ENCODE measurements around the gene EFNA5. TPM values are rescaled to one million over a fixed set of nuclear protein-coding genes. Genes with fewer than 3 reads are reported as not detected.
"Not testable (repeated sequence)": the region's sequence is repeated elsewhere in the genome, so short reads cannot be mapped to it uniquely, and the experiment has no call there.

Gene EFNA5
- total and polyA plus RNA-seq, 4 donors = 4.2 to 11.8 (median 8.3) TPM

GRCh38 chr5:107444300-107444699 lies 226.4 kb downstream of the EFNA5 start:
- no peaks in the 10 kb centered on the region for H3K9me3 ChIP-seq (ENCODE audit: control insufficient read depth, low read length)
- H3K27ac ChIP-seq (ENCODE audit: low read depth in 1 of 2, low read length in 2 of 2) = no peak overlapping the region
- H3K4me3 ChIP-seq (ENCODE audit: low read length in 2 of 2) = no peak overlapping the region
- no peaks in the 10 kb centered on the region for H3K36me3 ChIP-seq (ENCODE audit: control insufficient read depth in 1 of 2, insufficient read depth in 2 of 2, low read length in 1 of 2)
- H3K27me3 ChIP-seq (ENCODE audit: control insufficient read depth in 1 of 2, insufficient read depth in 2 of 2, low read length in 1 of 2) = no peaks in the 10 kb centered on the region
- peaks cover 0 to 4% of the 10 kb centered on the region in 2 donors for H3K4me1 ChIP-seq (ENCODE audit: control insufficient read depth in 1 of 2, insufficient read depth in 2 of 2, low read length in 2 of 2)
- intact Hi-C loops (cut with DNase I) = no loop called here
- ATAC-seq (ENCODE audit: low FRiP score) (no peak), DNase-seq (no peak)
- 97 to 98% methylated on average over 3 of the region's 3 CpGs for WGBS, 2 donors

DNA sequence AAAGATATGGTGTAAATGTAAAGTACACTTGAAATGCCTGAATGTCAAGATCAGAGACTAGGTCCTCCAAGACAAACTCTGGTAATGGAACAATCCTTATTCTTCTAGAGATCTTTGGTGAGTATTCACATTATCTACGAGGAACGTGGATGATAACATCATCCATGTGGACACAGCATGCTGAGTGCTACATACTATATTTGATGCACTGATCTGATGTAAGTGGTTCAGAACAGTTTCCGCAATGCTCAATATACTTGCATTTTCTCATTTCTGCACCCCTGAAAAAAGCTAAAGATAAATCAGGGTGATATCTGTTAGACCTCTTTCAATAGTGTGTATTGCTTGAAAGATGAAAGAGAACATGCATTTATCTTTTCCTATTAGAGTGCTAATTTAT lies 226.8 kb downstream of the EFNA5 start:
- ATAC-seq (ENCODE audit: low FRiP score) (no peak), DNase-seq (no peak)
- H3K4me1 ChIP-seq (ENCODE audit: control insufficient read depth in 1 of 2, insufficient read depth in 2 of 2, low read length in 2 of 2) = peaks cover 0 to 4% of the 10 kb centered on the region in 2 donors
- intact Hi-C loops (cut with DNase I) = no loop called here
- H3K9me3 ChIP-seq (ENCODE audit: control insufficient read depth, low read length) = no peaks in the 10 kb centered on the region
- no peaks in the 10 kb centered on the region for H3K36me3 ChIP-seq (ENCODE audit: control insufficient read depth in 1 of 2, insufficient read depth in 2 of 2, low read length in 1 of 2)
- no peaks in the 10 kb centered on the region for H3K27me3 ChIP-seq (ENCODE audit: control insufficient read depth in 1 of 2, insufficient read depth in 2 of 2, low read length in 1 of 2)
- WGBS, 2 donors = 96% methylated on average over 3 of the region's 3 CpGs
- no peak overlapping the region for H3K27ac ChIP-seq (ENCODE audit: low read depth in 1 of 2, low read length in 2 of 2)
- H3K4me3 ChIP-seq (ENCODE audit: low read length in 2 of 2) = no peak overlapping the region

DNA sequence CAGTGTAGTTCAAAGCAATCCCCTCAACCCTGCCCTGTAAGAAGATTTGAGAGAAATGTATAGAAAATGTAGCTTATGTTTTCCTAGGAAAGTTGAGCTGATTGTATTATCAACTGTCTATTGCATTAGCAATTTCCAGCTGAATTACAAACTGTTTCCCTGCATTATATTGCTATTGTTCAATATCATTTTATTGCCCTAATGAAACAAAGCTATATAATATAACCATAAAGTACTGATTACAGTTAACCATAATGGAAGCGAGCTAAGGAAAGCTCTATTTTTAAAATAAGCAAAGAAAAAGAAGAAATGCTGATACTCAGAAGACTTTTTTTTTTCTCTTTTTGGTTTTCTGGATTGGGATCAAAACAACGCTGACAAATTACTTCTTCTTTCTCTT lies 228.3 kb downstream of the EFNA5 start:
- H3K4me1 ChIP-seq (ENCODE audit: control insufficient read depth in 1 of 2, insufficient read depth in 2 of 2, low read length in 2 of 2) = peaks cover 0 to 4% of the 10 kb centered on the region in 2 donors
- no peak overlapping the region for H3K4me3 ChIP-seq (ENCODE audit: low read length in 2 of 2)
- no peak for ATAC-seq (ENCODE audit: low FRiP score)
- intact Hi-C loops (cut with DNase I) = no loop called here
- H3K27ac ChIP-seq (ENCODE audit: low read depth in 1 of 2, low read length in 2 of 2) = no peak overlapping the region
- DNase-seq = no peak
- H3K36me3 ChIP-seq (ENCODE audit: control insufficient read depth in 1 of 2, insufficient read depth in 2 of 2, low read length in 1 of 2) = no peaks in the 10 kb centered on the region
- H3K27me3 ChIP-seq (ENCODE audit: control insufficient read depth in 1 of 2, insufficient read depth in 2 of 2, low read length in 1 of 2) = no peaks in the 10 kb centered on the region
- H3K9me3 ChIP-seq (ENCODE audit: control insufficient read depth, low read length) = no peaks in the 10 kb centered on the region
- 82 to 87% methylated on average over 2 of the region's 2 CpGs for WGBS, 2 donors

GRCh38 chr5:107439832-107440231 lies 230.9 kb downstream of the EFNA5 start:
- Histone ChIP-seq H3K36me3 (ENCODE audit: control insufficient read depth in 1 of 2, insufficient read depth in 2 of 2, low read length in 1 of 2) (no peaks in the 10 kb centered on the region), H3K9me3 (ENCODE audit: control insufficient read depth, low read length) (no peaks in the 10 kb centered on the region), H3K27me3 (ENCODE audit: control insufficient read depth in 1 of 2, insufficient read depth in 2 of 2, low read length in 1 of 2) (no peaks in the 10 kb centered on the region), H3K4me1 (ENCODE audit: control insufficient read depth in 1 of 2, insufficient read depth in 2 of 2, low read length in 2 of 2) (no peaks in the 10 kb centered on the region), H3K4me3 (ENCODE audit: low read length in 2 of 2) (no peak overlapping the region), H3K27ac (ENCODE audit: low read depth in 1 of 2, low read length in 2 of 2) (no peak overlapping the region)
- DNase-seq (no peak), ATAC-seq (ENCODE audit: low FRiP score) (no peak)
- 94 to 95% methylated on average over 2 of the region's 2 CpGs for WGBS, 2 donors
- intact Hi-C loops (cut with DNase I) = no loop called here

GRCh38 chr5:107437986-107438510 lies 232.7 kb downstream of the EFNA5 start:
- Histone ChIP-seq H3K27ac (ENCODE audit: low read depth in 1 of 2, low read length in 2 of 2) (no peak overlapping the region), H3K36me3 (ENCODE audit: control insufficient read depth in 1 of 2, insufficient read depth in 2 of 2, low read length in 1 of 2) (no peaks in the 10 kb centered on the region), H3K4me1 (ENCODE audit: control insufficient read depth in 1 of 2, insufficient read depth in 2 of 2, low read length in 2 of 2) (no peaks in the 10 kb centered on the region), H3K27me3 (ENCODE audit: control insufficient read depth in 1 of 2, insufficient read depth in 2 of 2, low read length in 1 of 2) (no peaks in the 10 kb centered on the region), H3K9me3 (ENCODE audit: control insufficient read depth, low read length) (no peaks in the 10 kb centered on the region), H3K4me3 (ENCODE audit: low read length in 2 of 2) (no peak overlapping the region)
- no peak for ATAC-seq (ENCODE audit: low FRiP score)
- 94 to 96% methylated on average over 6 of the region's 6 CpGs for WGBS, 2 donors
- intact Hi-C loops (cut with DNase I) = no loop called here
- no peak for DNase-seq

DNA sequence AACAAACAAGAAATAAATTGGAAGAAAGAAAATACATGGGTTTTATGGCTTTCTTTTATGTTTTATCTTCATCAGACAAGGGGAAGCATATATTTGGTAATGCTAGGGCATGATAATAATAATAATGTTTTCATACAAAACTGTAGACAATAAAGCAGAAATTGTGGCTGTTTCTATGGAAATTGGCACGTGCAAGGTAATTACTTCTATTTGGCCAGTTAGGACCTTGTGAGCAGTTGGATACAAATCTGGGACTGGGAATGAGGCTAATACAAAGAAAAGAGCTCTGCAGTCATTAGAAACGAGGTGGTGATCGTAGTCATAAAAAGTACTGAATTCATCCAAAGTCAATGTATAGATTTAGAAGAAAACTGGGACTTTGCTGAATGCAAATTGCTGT lies 233.6 kb downstream of the EFNA5 start:
- H3K36me3 ChIP-seq (ENCODE audit: control insufficient read depth in 1 of 2, insufficient read depth in 2 of 2, low read length in 1 of 2) = no peaks in the 10 kb centered on the region
- intact Hi-C loops (cut with DNase I) = no loop called here
- ATAC-seq (ENCODE audit: low FRiP score) (no peak), DNase-seq (no peak)
- H3K9me3 ChIP-seq (ENCODE audit: control insufficient read depth, low read length) = no peaks in the 10 kb centered on the region
- H3K27me3 ChIP-seq (ENCODE audit: control insufficient read depth in 1 of 2, insufficient read depth in 2 of 2, low read length in 1 of 2) = no peaks in the 10 kb centered on the region
- no peak overlapping the region for H3K27ac ChIP-seq (ENCODE audit: low read depth in 1 of 2, low read length in 2 of 2)
- H3K4me1 ChIP-seq (ENCODE audit: control insufficient read depth in 1 of 2, insufficient read depth in 2 of 2, low read length in 2 of 2) = no peaks in the 10 kb centered on the region
- no peak overlapping the region for H3K4me3 ChIP-seq (ENCODE audit: low read length in 2 of 2)
- 57 to 69% methylated on average over 3 of the region's 3 CpGs for WGBS, 2 donors

DNA sequence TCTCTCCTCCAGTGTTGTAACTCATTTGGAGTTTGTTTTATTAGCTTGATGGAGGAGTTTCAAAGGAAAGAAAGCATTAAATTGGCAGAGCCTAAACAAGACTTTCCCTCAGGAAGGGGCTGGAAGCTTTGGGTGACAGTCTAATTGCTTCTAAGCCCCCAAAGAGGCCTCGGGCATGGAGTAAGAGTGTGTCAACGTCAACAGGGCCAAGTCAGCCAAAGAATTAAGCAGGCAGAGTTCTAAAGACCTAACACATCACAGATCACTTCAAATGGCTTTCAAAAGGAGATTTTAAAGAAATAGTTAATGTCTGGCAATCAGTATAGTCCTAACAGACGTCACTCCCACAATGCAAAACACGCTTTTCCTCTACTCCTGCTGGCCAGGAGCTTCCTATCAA lies 234.5 kb downstream of the EFNA5 start:
- Histone ChIP-seq H3K9me3 (ENCODE audit: control insufficient read depth, low read length) (no peaks in the 10 kb centered on the region), H3K4me3 (ENCODE audit: low read length in 2 of 2) (no peak overlapping the region), H3K27ac (ENCODE audit: low read depth in 1 of 2, low read length in 2 of 2) (no peak overlapping the region), H3K36me3 (ENCODE audit: control insufficient read depth in 1 of 2, insufficient read depth in 2 of 2, low read length in 1 of 2) (no peaks in the 10 kb centered on the region), H3K27me3 (ENCODE audit: control insufficient read depth in 1 of 2, insufficient read depth in 2 of 2, low read length in 1 of 2) (no peaks in the 10 kb centered on the region), H3K4me1 (ENCODE audit: control insufficient read depth in 1 of 2, insufficient read depth in 2 of 2, low read length in 2 of 2) (no peaks in the 10 kb centered on the region)
- intact Hi-C loops (cut with DNase I) = no loop called here
- DNase-seq = no peak
- ATAC-seq (ENCODE audit: low FRiP score) = no peak
- 40 to 41% methylated on average over 4 of the region's 4 CpGs for WGBS, 2 donors

GRCh38 chr5:107435061-107435460 lies 235.7 kb downstream of the EFNA5 start:
- H3K4me1 ChIP-seq (ENCODE audit: control insufficient read depth in 1 of 2, insufficient read depth in 2 of 2, low read length in 2 of 2) = no peaks in the 10 kb centered on the region
- H3K4me3 ChIP-seq (ENCODE audit: low read length in 2 of 2) = no peak overlapping the region
- intact Hi-C loops (cut with DNase I) = no loop called here
- H3K27me3 ChIP-seq (ENCODE audit: control insufficient read depth in 1 of 2, insufficient read depth in 2 of 2, low read length in 1 of 2) = no peaks in the 10 kb centered on the region
- DNase-seq (no peak), ATAC-seq (ENCODE audit: low FRiP score) (no peak)
- 98 to 100% methylated on average over 1 of the region's 1 CpG for WGBS, 2 donors
- H3K36me3 ChIP-seq (ENCODE audit: control insufficient read depth in 1 of 2, insufficient read depth in 2 of 2, low read length in 1 of 2) = no peaks in the 10 kb centered on the region
- H3K9me3 ChIP-seq (ENCODE audit: control insufficient read depth, low read length) = no peaks in the 10 kb centered on the region
- H3K27ac ChIP-seq (ENCODE audit: low read depth in 1 of 2, low read length in 2 of 2) = no peak overlapping the region

- WGBS, 2 donors = 100% methylated on average over 1 of the region's 1 CpG
- intact Hi-C loops (cut with DNase I) = loop anchor here in 1 of 2 donors (5.0 kb wide), 1 partner anchor 34 kb away; no protein-coding TSS in a partner anchor
These were observed 237.1 kb downstream of the EFNA5 start for GRCh38 chr5:107433646-107434045.

More at GRCh38 chr5:107433646-107434045, 237.1 kb downstream of the EFNA5 start:
- not testable (repeated sequence) for H3K27ac ChIP-seq (ENCODE audit: low read depth in 1 of 2, low read length in 2 of 2); H3K36me3 ChIP-seq (ENCODE audit: control insufficient read depth in 1 of 2, insufficient read depth in 2 of 2, low read length in 1 of 2); H3K4me3 ChIP-seq (ENCODE audit: low read length in 2 of 2); H3K9me3 ChIP-seq (ENCODE audit: control insufficient read depth, low read length); DNase-seq; H3K27me3 ChIP-seq (ENCODE audit: control insufficient read depth in 1 of 2, insufficient read depth in 2 of 2, low read length in 1 of 2); H3K4me1 ChIP-seq (ENCODE audit: control insufficient read depth in 1 of 2, insufficient read depth in 2 of 2, low read length in 2 of 2); ATAC-seq (ENCODE audit: low FRiP score)

Measured in aorta (tissue), 5 donors.